Stimulated activated CD4-positive, alpha-beta T cell treated with anti-CD3 and anti-CD28 coated beads, Interleukin-1b, Interleukin-23, amount 100 ng/mL, for 4 hours (primary cell): ENCODE measurements around the gene PCMTD2.

Experiments used
- DNase-seq, 2 donors: peaks; one replicate each; pipeline ENCODE4 v3.0.0-alpha.2; 2020; ENCODE audit warnings: low read depth in 2 of 2

PCMTD2 gene

GRCh38 chr20:64256282-64256935, 861 bp downstream of the PCMTD2 start:
- DNase-seq, result no peak

DNA sequence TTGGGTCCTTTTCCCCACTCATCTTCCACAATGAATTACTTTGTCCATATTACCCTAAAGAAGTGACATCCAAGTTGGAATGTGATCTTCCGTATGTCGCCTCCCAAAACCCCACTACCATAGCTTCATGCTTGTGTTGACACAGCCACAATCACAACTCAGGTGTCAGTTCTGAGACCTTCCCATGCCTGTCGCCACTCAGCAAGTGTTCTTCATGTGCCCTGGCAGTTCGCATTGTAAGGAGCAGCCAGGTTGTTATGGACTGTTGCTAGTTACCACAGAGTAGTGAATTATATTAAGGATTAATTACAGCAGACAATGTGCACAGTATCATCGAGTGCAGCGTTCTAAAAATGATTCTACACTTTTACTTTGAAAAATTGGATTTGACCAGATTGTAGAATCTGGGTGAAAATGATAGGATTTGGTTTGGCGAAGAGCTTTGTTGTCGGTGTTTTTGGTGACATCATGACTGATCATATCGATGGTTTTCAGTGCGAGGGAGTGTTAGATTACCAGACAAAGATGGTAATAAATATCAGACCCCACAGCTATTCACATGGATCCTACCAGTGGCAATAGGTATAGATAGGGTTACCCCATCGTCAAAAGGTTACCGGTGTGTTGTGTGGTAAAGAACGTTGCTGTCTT, 1.7 kb downstream of the PCMTD2 start:
- no peak for DNase-seq

GRCh38 chr20:64258071-64258823, 2.7 kb downstream of the PCMTD2 start:
- DNase-seq, result no peak

GRCh38 chr20:64260239-64260638, 4.7 kb downstream of the PCMTD2 start:
- DNase-seq, result no peak

- no peak for DNase-seq
These were observed 5.6 kb downstream of the PCMTD2 start for GRCh38 chr20:64261138-64261537.

DNA sequence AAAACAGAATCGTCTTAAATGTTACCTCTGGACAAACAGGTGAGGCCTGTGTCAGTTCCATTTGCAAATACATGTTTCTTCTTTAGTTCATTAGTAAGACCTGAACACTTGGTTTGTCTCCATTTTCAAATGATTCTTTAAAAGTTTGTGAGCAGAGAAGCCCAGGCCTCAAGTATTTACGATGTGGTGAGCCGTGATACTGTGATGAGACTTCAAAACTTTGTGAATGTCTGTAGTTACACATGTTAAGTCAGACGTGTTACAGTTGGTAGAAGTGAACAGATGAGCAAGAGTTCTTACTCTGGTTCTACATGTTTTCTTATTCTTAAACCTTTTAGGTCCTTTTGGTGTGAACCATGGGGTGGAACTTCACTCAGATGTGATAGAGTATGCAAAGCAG, 8.5 kb downstream of the PCMTD2 start:
- DNase-seq, result no peak

- no peak for DNase-seq
These were observed 9.7 kb downstream of the PCMTD2 start for GRCh38 chr20:64265201-64265600.

- DNase-seq, result no peak
These were observed 11.4 kb downstream of the PCMTD2 start for GRCh38 chr20:64266988-64267387.

GRCh38 chr20:64268174-64268573, 12.6 kb downstream of the PCMTD2 start:
- DNase-seq, result no peak

DNA sequence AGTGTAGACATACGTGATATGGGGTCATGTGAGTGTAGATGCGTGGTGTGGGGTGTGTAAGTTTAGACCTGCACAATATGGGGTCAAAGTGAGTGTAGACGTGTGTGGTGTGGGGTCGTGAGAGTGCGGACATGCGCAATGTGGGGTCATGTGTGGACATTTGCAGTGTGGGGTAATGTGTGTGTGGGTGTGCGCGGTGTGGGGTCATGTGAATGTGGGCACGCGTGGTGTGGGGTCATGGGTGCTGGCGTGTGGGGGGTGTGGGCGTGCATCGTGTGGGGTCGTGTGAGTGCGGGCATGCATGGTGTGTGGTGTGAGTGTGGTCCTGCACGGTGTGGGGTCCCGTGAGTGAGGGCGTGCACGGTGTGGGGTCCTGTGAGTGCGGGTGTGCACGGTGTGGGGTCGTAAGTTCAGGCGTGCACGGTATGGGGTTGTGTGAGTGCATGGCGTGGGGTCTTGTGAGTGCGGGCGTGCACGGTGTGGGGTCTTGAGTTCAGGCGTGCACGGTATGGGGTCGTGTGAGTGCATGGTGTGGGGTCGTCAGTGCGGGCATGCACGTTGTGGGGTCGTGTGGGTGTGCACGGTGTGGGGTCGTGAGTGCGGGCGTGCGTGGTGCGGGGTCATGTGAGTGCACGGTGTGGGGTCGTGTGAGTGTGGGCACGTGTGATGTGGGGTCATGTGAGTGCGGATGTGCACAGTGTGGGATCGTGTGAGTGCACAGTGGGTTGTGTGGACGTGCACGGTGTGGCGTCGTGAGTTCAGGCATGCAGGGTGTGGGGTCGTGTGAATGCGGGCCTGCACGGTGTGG, 14.3 kb downstream of the PCMTD2 start:
- DNase-seq, result no peak

DNA sequence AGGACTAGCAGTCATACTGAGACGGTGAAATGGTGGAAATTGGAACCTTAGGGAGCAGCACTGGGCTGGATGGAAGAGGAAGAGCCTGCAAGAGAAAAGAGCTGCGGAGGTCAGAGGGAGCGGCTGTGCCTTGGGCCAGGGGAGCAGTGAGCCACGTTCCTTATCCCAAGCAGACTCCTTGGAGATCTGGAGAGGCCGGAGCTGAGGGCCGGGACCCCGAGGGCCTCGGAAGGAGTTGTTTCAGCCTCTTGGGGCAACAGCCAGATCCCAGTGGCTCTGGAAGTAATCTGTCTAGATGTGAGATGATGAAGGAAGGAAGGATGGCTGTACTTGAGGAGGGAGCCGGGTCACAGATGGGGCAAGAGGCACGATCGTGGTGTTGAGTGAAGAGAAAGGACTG, 16.1 kb downstream of the PCMTD2 start:
- DNase-seq, result no peak

- DNase-seq, result no peak
These were observed 17.6 kb downstream of the PCMTD2 start for GRCh38 chr20:64273109-64273508.

DNA sequence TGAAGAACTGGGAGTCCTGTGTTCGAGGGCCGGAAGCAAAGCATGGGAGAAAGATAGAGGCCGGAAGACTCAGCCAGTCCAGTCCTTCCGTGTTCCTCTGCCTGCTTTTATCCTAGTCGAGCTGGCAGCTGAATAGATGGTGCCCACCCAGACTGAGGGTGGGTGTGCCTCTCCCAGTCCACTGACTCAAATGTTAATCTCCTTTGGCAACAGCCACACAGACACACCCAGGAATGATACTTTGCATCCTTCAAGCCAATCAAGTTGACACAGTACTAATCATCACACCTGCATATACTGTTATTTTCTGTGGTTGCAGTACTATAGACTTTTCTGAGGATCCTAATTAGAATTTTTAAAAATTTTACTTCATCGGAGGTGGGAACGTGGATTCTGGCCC, 21.3 kb downstream of the PCMTD2 start:
- no peak for DNase-seq

DNA sequence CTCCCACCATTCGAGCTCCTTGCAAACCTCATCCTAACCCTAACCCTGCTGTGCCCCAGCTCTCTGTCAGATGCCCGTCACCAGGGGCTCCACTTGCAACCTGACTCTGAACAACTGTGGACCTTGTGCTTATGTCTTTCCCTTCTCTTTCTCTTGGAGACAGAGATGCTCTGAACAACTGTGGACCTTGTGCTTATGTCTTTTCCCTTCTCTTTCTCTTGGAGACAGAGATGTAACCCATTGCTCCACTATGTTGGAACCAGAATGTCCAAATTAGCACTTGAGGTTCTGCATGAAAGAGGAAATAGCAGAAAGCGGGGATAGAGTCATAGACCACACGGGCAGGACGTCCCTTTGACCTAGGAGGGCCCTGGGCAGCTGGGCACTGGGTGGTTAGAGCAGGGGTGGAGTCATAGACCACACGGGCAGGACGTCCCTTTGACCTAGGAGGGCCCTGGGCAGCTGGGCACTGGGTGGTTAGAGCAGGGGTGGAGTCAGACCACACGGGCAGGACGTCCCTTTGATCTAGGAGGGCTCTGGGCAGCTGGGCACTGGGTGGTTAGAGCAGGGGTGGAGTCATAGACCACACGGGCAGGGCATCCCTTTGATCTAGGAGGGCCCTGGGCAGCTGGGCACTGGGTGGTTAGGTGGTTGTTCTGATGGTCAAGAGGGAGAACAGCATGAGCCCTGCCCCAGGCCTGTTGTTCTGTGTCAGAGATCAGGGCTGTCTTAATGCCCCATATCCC, 22.2 kb downstream of the PCMTD2 start:
- DNase-seq, result no peak

- DNase-seq, result no peak
These were observed 22.8 kb downstream of the PCMTD2 start for GRCh38 chr20:64278317-64278681.

DNA sequence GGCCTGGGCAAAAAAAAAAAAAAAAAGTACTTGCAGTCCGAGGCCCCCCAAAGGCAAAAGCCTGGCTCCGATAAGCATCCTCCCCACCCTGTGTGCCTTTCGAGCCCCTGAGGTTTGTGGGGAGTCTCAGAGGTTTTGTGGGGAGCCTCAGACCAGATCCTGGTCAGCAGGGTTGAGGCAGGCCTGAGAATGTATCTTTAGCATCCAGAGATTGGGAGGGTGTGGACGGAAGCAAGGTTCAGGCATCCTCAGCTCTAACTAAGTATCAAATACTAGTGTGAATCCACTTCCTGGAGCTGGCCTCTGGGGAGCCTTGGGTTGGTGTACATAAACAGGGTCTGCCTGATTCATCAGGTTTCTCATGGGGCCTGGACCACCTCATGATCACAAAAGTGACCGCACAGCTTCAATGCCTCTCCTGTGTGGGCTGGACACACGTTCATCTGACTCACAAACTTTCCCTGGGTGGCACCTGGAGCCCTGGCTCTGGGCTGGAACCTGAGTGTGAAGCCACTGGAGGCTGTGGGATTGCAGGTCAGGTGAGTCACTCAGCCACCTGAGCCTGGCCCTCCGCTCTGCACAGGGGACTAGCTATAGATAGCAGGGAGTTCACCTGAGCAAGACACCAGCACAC, 24.4 kb downstream of the PCMTD2 start:
- no peak for DNase-seq

DNA sequence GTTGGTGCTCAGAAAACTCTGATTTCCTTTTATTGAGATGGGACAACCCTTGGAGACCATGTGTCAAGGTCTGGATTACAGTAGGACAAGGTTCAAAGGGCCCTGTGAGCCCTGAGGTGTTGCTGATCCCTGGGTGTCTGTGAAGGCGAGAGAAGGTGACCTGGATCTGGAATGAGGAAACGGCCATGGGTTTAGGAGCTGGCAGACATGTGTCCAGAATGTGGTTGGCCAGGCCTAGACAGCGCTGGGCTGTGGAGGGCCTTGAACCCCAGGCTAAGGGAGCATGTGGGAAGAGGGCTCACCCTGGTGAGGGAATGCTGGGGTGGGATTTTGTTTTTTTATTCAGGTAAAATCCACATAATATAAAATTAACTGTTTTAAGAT, 24.9 kb downstream of the PCMTD2 start:
- no peak for DNase-seq

- DNase-seq, result no peak
These were observed 28.1 kb downstream of the PCMTD2 start for GRCh38 chr20:64283646-64284045.

DNA sequence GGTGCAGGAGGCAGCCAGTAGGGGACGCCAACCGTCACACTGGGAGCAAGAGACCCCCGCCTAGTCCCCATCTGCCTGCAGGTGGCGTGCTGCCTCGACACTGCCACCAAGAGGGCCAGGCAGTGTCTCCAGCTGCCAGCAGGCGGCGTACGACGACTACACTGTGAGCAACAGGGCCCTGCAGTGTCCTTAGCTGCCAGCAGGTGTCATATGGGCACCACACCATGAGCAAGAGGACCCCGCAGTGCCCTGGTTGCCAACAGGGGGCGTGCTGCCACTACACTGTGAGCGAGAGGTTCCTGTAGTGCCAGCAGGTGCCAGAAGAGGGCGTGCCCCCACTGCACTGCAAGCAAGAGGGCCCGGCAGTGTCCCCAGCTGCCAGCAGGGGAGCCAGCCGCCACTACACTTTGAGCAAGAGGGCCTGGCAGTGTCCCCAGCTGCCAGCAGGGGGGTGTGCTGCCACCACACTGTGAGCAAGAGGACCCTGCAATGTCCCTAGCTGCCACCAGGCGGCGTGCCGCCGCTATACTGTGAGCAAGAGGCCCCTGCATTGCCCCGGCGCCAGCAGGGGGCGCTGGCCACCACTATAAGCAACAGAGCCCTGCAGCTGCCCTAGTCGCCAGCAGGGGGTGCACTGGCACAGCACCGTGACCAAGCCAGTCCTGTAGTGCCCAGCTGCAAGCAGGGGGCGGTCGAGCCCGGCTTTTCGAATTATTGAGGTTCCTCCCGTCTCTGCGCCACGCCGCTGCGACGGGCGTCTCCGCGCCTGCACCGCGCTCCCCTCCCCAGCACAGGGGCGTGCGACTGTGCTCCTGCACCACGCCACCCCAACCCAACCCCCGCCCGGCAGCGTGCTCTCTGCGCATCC, 30.3 kb downstream of the PCMTD2 start:
- peak; percentile 51 for DNase-seq
